Parathyroid adenoma (tissue), 2 donors: ENCODE data around the gene KLK2.

Experiments used
- H2AFZ ChIP-seq: fragments of 300-600 bp; sonication (generic); one replicate; pipeline ENCODE4 v1.7.0; 2017; ENCODE audit warnings: antibody characterized with exemption, mild to moderate bottlenecking
- H3K27ac ChIP-seq: fragments of 300-600 bp; sonication (generic); one replicate; pipeline ENCODE4 v1.7.0; 2017
- H3K27me3 ChIP-seq: fragments of 300-600 bp; sonication (generic); one replicate; pipeline ENCODE4 v1.7.0; 2017; ENCODE audit warnings: low read length; ENCODE audit not compliant: control insufficient read depth, insufficient read depth
- H3K36me3 ChIP-seq: fragments of 300-600 bp; sonication (generic); one replicate; pipeline ENCODE4 v1.7.0; 2017; ENCODE audit warnings: low read length; ENCODE audit not compliant: control insufficient read depth, insufficient read depth
- H3K4me1 ChIP-seq: fragments of 300-600 bp; sonication (generic); one replicate; pipeline ENCODE4 v1.7.0; 2017; ENCODE audit warnings: control low read depth
- H3K4me2 ChIP-seq: fragments of 300-600 bp; sonication (generic); one replicate; pipeline ENCODE4 v1.7.0; 2017; ENCODE audit warnings: low read length
- H3K4me3 ChIP-seq: fragments of 300-600 bp; sonication (generic); one replicate; pipeline ENCODE4 v1.7.0; 2017; ENCODE audit warnings: low read depth, low read length
- H3K79me2 ChIP-seq: fragments of 300-600 bp; sonication (generic); one replicate; pipeline ENCODE4 v1.7.0; 2017; ENCODE audit warnings: control low read depth
- H3K9ac ChIP-seq: fragments of 300-600 bp; sonication (generic); one replicate; pipeline ENCODE4 v1.7.0; 2017; ENCODE audit warnings: mild to moderate bottlenecking
- H3K9me3 ChIP-seq: fragments of 300-600 bp; sonication (generic); one replicate; pipeline ENCODE4 v1.7.0; 2017; ENCODE audit warnings: low read length; ENCODE audit not compliant: control insufficient read depth
- CTCF ChIP-seq: fragments of 300-600 bp; sonication (generic); IDR thresholded peaks from one replicate; pipeline ENCODE4 v1.7.0; 2017; ENCODE audit warnings: antibody characterized with exemption, mild to moderate bottlenecking
- donor health status: primary hyperparathyroidism.

Gene KLK2

GRCh38 chr19:50897612-50898011 lies 24.4 kb downstream of the KLK2 start:
- Histone ChIP-seq H3K9ac (no peak overlapping the region), H3K27me3 (no peaks in the 10 kb centered on the region), H3K9me3 (no peaks in the 10 kb centered on the region), H3K36me3 (no peaks in the 10 kb centered on the region), H2AFZ (no peak overlapping the region), H3K27ac (no peak overlapping the region), H3K79me2 (no peaks in the 10 kb centered on the region), H3K4me1 (no peaks in the 10 kb centered on the region), H3K4me3 (no peak overlapping the region), H3K4me2 (no peak overlapping the region)
- no peak for TF ChIP-seq CTCF

GRCh38 chr19:50898018-50898417 lies 24.8 kb downstream of the KLK2 start:
- Histone ChIP-seq H3K36me3 (no peaks in the 10 kb centered on the region), H3K4me2 (no peak overlapping the region), H3K4me1 (no peaks in the 10 kb centered on the region), H3K27ac (no peak overlapping the region), H3K79me2 (no peaks in the 10 kb centered on the region), H3K9me3 (no peaks in the 10 kb centered on the region), H2AFZ (no peak overlapping the region), H3K27me3 (no peaks in the 10 kb centered on the region), H3K9ac (no peak overlapping the region), H3K4me3 (no peak overlapping the region)
- TF ChIP-seq CTCF: no peak

- Histone ChIP-seq H3K79me2 (no peaks in the 10 kb centered on the region), H3K27ac (no peak overlapping the region), H3K27me3 (no peaks in the 10 kb centered on the region), H3K4me3 (no peak overlapping the region), H3K9ac (no peak overlapping the region), H3K4me2 (no peak overlapping the region), H3K4me1 (no peaks in the 10 kb centered on the region), H2AFZ (no peak overlapping the region), H3K36me3 (no peaks in the 10 kb centered on the region), H3K9me3 (no peaks in the 10 kb centered on the region)
- TF ChIP-seq CTCF: no peak
These were observed 26.3 kb downstream of the KLK2 start for GRCh38 chr19:50899569-50899968.

GRCh38 chr19:50902640-50903039 lies 29.4 kb downstream of the KLK2 start:
- Histone ChIP-seq H3K9me3 (no peaks in the 10 kb centered on the region), H3K4me2 (no peak overlapping the region), H2AFZ (no peak overlapping the region), H3K9ac (no peak overlapping the region), H3K4me1 (no peaks in the 10 kb centered on the region), H3K27ac (no peak overlapping the region), H3K27me3 (no peaks in the 10 kb centered on the region), H3K79me2 (no peaks in the 10 kb centered on the region), H3K36me3 (no peaks in the 10 kb centered on the region), H3K4me3 (no peak overlapping the region)
- no peak for TF ChIP-seq CTCF

GRCh38 chr19:50906217-50906616 lies 33.0 kb downstream of the KLK2 start:
- peak; percentile 30 for TF ChIP-seq CTCF
- H2AFZ ChIP-seq: no peak overlapping the region
- H3K27ac ChIP-seq: no peak overlapping the region
- no peaks in the 10 kb centered on the region for H3K79me2 ChIP-seq
- no peaks in the 10 kb centered on the region for H3K27me3 ChIP-seq
- no peak overlapping the region for H3K9ac ChIP-seq
- no peak overlapping the region for H3K4me2 ChIP-seq
- H3K4me3 ChIP-seq: no peak overlapping the region
- H3K4me1 ChIP-seq: peaks cover 3% of the 10 kb centered on the region
- H3K9me3 ChIP-seq: no peaks in the 10 kb centered on the region
- H3K36me3 ChIP-seq: no peaks in the 10 kb centered on the region
